ENCODE results near the gene CRYGN.

DNA sequence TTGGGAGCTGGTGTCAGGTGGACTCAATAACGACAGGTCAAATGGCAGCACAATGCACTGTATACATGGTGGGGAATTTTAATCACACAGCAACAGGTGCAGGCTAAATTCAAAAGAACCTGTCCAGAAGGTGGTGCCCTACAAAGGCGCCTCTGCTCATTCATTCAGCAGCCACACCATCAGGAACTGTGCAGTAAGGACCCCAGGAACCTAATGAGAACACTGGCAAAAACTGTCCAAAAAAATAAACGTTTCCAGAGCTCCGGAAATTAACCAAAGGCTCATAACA lies 21.9 kb upstream of the CRYGN start:
- TF ChIP-seq, protein P1, sequence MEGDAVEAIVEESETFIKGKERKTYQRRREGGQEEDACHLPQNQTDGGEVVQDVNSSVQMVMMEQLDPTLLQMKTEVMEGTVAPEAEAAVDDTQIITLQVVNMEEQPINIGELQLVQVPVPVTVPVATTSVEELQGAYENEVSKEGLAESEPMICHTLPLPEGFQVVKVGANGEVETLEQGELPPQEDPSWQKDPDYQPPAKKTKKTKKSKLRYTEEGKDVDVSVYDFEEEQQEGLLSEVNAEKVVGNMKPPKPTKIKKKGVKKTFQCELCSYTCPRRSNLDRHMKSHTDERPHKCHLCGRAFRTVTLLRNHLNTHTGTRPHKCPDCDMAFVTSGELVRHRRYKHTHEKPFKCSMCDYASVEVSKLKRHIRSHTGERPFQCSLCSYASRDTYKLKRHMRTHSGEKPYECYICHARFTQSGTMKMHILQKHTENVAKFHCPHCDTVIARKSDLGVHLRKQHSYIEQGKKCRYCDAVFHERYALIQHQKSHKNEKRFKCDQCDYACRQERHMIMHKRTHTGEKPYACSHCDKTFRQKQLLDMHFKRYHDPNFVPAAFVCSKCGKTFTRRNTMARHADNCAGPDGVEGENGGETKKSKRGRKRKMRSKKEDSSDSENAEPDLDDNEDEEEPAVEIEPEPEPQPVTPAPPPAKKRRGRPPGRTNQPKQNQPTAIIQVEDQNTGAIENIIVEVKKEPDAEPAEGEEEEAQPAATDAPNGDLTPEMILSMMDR (IDR thresholded peaks at IDR 0.05; ENCODE audit: insufficient read depth, low read length), result no peak
- TF ChIP-seq, protein P2, sequence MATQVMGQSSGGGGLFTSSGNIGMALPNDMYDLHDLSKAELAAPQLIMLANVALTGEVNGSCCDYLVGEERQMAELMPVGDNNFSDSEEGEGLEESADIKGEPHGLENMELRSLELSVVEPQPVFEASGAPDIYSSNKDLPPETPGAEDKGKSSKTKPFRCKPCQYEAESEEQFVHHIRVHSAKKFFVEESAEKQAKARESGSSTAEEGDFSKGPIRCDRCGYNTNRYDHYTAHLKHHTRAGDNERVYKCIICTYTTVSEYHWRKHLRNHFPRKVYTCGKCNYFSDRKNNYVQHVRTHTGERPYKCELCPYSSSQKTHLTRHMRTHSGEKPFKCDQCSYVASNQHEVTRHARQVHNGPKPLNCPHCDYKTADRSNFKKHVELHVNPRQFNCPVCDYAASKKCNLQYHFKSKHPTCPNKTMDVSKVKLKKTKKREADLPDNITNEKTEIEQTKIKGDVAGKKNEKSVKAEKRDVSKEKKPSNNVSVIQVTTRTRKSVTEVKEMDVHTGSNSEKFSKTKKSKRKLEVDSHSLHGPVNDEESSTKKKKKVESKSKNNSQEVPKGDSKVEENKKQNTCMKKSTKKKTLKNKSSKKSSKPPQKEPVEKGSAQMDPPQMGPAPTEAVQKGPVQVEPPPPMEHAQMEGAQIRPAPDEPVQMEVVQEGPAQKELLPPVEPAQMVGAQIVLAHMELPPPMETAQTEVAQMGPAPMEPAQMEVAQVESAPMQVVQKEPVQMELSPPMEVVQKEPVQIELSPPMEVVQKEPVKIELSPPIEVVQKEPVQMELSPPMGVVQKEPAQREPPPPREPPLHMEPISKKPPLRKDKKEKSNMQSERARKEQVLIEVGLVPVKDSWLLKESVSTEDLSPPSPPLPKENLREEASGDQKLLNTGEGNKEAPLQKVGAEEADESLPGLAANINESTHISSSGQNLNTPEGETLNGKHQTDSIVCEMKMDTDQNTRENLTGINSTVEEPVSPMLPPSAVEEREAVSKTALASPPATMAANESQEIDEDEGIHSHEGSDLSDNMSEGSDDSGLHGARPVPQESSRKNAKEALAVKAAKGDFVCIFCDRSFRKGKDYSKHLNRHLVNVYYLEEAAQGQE (IDR thresholded peaks at IDR 0.05; ENCODE audit: insufficient replicate concordance, low read depth), result no peak
- TF ChIP-seq POLR2AphosphoS5 (IDR thresholded peaks at IDR 0.05; ENCODE audit: low read depth), result no peak
- no peak for TF ChIP-seq GABPA (IDR thresholded peaks at IDR 0.05; ENCODE audit: low read depth)
- TF ChIP-seq SPI1 (IDR thresholded peaks at IDR 0.05; ENCODE audit: borderline replicate concordance, low read depth), result no peak

Data from HL-60 (cell line).